ENCODE measurements around the gene DCDC1.

DNA sequence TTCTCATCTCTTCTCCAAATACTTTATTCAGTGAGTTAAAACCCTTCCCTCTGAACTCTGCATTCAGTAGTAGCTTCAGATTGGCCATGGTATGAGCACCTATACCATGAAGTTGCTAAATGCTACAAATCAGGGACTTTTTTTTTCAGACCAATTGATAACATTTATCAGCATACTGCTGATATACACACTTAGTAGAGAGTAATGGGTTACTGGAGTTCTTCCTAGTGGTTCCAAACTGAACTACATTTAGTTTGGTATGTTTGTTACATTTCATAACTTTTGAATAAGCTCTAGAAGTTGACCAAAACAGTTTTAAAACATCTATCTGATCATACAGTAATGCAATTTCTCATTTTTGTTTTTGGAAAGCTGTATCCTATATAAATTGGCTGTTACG is 104.7 kb downstream of the DCDC1 start:
- TF ChIP-seq CTCF (IDR thresholded peaks at IDR 0.05 in 2 of 3, conservative IDR thresholded peaks at IDR 0.05 in 1 of 3; ENCODE audit: borderline replicate concordance in 1 of 3, insufficient read depth in 1 of 3, low read depth in 2 of 3, low read length in 2 of 3) (peak in 1 of 3 experiments; percentile 18; a peak in 1 of 6 replicates), ZNF274 (IDR thresholded peaks at IDR 0.05; ENCODE audit: low read depth, low read length) (no peak), EZH2 (IDR thresholded peaks at IDR 0.05) (no peak), POLR2A (IDR thresholded peaks at IDR 0.05; ENCODE audit: borderline replicate concordance, extremely low read depth, insufficient read depth, insufficient read length) (no peak), MAX (IDR thresholded peaks at IDR 0.05) (no peak), CEBPB (IDR thresholded peaks at IDR 0.05; ENCODE audit: low read depth) (no peak), POLR2AphosphoS5 (IDR thresholded peaks at IDR 0.05; ENCODE audit: low read depth, low read length) (no peak), FOSL1 (IDR thresholded peaks at IDR 0.05; ENCODE audit: low read depth) (no peak), EZH2phosphoT487 (IDR thresholded peaks at IDR 0.05; ENCODE audit: borderline replicate concordance) (no peak), SP1 (IDR thresholded peaks at IDR 0.05; ENCODE audit: low read depth) (no peak)
- TF ChIP-seq, protein P1, sequence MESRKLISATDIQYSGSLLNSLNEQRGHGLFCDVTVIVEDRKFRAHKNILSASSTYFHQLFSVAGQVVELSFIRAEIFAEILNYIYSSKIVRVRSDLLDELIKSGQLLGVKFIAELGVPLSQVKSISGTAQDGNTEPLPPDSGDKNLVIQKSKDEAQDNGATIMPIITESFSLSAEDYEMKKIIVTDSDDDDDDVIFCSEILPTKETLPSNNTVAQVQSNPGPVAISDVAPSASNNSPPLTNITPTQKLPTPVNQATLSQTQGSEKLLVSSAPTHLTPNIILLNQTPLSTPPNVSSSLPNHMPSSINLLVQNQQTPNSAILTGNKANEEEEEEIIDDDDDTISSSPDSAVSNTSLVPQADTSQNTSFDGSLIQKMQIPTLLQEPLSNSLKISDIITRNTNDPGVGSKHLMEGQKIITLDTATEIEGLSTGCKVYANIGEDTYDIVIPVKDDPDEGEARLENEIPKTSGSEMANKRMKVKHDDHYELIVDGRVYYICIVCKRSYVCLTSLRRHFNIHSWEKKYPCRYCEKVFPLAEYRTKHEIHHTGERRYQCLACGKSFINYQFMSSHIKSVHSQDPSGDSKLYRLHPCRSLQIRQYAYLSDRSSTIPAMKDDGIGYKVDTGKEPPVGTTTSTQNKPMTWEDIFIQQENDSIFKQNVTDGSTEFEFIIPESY (IDR thresholded peaks at IDR 0.05; ENCODE audit: extremely low read depth, insufficient replicate concordance, low read length), result no peak
- TF ChIP-seq, protein P2, sequence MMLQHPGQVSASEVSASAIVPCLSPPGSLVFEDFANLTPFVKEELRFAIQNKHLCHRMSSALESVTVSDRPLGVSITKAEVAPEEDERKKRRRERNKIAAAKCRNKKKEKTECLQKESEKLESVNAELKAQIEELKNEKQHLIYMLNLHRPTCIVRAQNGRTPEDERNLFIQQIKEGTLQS (IDR thresholded peaks at IDR 0.05), result no peak

All from HCT116 (cell line).